T47D (cell line): ENCODE data around the gene ALDH16A1.

Source experiments
- DNase-seq, 2 experiments: peaks; one replicate each; pipeline versions ENCODE4 v3.0.0 to v3.0.0-alpha.2; 2011 to 2012; ENCODE audit warnings: low read depth in 1 of 2, low spot score in 1 of 2
- JUND ChIP-seq: IDR thresholded peaks from 2 replicates; pipeline ENCODE4 v1.6.1; 2012; ENCODE audit warnings: low read depth
- in situ Hi-C: cut with HindIII; loops from 2 replicates; pipeline ENCODE4 v1.10.0; 2016; ENCODE audit warnings: low sequenced_read_pairs, low pct_unique_long_range_greater_than_20kb

ALDH16A1 gene

DNA sequence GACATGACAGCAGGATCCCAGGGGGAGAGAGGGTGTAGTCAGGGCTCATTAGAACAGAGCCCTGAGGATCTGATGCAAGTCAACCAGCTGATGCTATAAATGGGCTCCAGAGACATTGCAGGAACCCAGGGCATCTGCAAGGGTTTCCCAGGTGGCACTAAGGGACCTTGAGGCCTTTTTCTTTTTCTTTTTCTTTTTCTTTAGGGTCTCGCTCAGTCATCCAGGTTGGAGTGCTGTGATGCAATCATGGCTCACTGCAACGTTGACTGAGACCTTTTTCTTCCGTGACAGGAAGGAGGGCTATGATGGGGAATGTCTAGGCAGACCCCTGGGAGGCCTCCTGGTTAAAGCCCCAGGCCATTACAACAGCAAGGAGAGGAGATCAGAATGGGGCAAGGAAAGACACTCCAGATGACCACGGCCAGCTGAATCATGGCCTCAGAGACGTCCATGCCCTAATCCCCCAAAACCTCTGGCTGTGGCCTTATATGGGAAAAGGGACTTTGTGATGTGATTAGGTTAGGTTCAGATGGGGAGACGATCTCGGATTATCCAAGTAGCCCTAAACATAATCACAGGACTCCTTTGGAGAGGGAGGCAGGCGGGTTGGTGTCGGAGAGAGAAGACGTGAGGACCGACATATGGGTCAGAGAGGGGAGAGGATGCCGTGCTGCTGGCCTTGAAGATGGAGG, 54.9 kb downstream of the ALDH16A1 start:
- in situ Hi-C loops: no loop called here
- no peak for TF ChIP-seq JUND

DNA sequence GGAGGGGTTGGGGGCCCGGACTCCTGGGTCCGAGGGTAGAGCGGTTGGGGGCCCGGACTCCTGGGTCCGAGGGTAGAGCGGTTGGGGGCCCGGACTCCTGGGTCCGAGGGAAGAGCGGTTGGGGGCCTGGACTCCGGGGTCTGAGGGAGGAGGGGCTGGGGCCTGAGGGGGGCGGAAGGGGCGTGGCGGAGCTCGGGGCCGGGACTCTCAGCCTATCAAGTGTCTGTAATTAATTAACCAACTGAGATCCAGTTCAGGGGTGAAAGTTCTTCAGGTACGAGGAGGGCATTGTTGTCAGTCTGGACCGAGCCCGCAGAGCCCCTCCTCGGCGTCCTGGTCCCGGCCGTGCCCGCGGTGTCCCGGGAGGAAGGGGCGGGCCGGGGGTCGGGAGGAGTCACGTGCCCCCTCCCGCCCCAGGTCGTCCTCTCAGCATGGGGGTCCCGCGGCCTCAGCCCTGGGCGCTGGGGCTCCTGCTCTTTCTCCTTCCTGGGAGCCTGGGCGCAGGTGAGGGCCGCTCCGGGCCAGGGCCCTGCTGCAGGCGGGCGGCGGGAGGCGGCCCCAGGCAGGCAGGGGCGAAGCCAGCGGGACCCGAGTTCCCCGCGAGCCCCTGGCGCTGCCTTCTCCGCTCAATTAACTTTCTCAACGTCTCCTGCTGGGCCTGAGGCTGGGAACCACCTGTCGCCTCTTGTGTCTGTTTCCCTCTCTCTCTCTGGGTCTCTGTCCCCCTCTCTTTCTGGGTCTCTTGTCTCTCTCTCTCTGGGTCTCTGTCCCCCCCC, 60.1 kb downstream of the ALDH16A1 start:
- in situ Hi-C loops: no loop called here
- no peak for TF ChIP-seq JUND
- DNase-seq: peak; percentile 27 to 42

More for the DNA sequence above, 54.9 kb downstream of the ALDH16A1 start:
- no peak for DNase-seq

DNA sequence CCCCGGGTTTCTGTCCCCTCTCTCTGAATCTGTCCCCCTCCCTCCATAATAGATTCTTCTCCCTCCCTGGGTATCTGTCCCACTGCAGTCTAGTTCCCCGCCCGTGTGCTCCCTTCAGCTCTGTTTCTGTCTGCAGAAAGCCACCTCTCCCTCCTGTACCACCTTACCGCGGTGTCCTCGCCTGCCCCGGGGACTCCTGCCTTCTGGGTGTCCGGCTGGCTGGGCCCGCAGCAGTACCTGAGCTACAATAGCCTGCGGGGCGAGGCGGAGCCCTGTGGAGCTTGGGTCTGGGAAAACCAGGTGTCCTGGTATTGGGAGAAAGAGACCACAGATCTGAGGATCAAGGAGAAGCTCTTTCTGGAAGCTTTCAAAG, 60.7 kb downstream of the ALDH16A1 start:
- TF ChIP-seq JUND: no peak
- no peak for DNase-seq
- in situ Hi-C loops: no loop called here

DNA sequence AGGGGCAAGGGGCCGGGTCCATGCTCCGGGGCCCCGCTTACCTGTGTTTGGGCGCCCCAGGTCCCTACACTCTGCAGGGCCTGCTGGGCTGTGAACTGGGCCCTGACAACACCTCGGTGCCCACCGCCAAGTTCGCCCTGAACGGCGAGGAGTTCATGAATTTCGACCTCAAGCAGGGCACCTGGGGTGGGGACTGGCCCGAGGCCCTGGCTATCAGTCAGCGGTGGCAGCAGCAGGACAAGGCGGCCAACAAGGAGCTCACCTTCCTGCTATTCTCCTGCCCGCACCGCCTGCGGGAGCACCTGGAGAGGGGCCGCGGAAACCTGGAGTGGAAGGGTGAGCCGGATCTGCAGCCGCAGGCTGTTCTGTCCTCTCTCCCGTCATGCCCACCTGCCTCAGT, 61.1 kb downstream of the ALDH16A1 start:
- no peak for TF ChIP-seq JUND
- in situ Hi-C loops: no loop called here

DNA sequence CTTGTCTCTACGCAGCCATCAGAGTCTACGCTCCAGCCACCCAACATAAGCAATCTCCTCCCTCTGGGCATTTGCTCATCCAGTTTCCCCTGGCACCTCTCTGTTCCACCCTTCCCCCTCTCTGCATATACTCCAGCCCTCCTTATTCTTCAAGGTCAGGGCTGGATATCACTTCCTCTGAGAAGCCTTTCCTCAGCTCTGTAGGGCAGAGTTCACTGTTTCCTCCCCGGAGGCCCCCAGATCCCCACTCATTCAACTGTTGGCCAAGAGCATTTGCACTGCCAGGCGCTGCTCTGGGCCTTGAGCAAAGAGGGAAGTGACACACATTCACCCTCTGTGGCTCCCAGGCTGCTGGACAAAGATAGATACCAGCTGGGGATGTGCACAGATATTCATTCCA, 62.7 kb downstream of the ALDH16A1 start:
- in situ Hi-C loops: no loop called here
- DNase-seq: no peak
- no peak for TF ChIP-seq JUND

More for the DNA sequence above, 61.1 kb downstream of the ALDH16A1 start:
- DNase-seq: no peak

DNA sequence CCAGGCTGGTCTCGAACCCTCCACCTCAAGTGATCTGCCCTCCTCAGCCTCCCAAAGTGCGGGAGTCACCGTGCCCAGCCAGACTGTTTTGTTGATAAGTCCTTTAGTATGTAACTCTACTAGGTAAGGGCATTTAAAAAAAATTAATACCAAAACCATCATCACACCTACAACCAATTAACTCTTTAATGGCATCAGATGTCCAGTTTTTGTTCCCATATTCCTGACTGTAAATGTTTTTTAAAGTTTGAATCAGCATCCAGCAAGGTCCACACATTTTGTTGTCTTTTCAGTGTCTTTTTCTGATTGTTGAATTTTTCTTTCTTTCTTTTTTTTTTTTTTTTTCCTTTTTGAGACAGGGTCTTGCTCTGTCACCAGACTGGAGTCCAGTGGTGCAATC, 65.0 kb downstream of the ALDH16A1 start:
- in situ Hi-C loops: no loop called here
- DNase-seq: no peak
- TF ChIP-seq JUND: no peak
